Left forelimb (tissue), 1 donor: Measurements from ENCODE around the gene PBX1.
A peak's percentile ranks its signal among the peaks of the same experiment; 100 is the strongest.
"Not testable (repeated sequence)": the region's sequence is repeated elsewhere in the genome, so short reads cannot be mapped to it uniquely, and the experiment has no call there.

Experiments used
- DNase-seq: peaks from one replicate; pipeline ENCODE4 v3.0.0-alpha.2; 2018; ENCODE audit warnings: low spot score

The PBX1 gene

GRCh38 chr1:164558461-164559341 is at the start of gene PBX1:
Gene PBX1, plus strand, starts transcription at chr1:164559184.
- peak; percentile 97 for DNase-seq

- no peak for DNase-seq
Observed at GRCh38 chr1:164510435-164510834, 48.5 kb upstream of the PBX1 start.

GRCh38 chr1:164511001-164511705 is 47.8 kb upstream of the PBX1 start:
- no peak for DNase-seq

DNA sequence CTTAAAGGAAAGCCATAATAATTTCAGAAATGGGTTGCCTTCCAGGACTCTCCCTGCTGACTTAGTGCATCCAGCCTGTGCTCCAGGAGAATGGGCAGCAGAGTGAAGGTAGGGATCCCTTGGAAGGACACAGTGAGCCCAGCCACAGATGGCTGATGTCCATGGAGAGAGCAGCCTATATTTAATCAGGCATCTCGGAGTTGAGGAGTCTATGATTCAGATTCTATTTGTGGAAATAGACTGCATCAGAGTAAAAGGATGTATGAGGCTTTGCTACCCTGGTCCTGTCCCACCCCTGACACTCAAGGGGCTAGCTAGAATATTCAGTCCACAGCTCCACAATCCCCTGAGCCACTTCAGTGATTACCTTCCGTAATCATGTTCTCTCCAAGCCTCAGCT is 43.8 kb upstream of the PBX1 start:
- no peak for DNase-seq

DNA sequence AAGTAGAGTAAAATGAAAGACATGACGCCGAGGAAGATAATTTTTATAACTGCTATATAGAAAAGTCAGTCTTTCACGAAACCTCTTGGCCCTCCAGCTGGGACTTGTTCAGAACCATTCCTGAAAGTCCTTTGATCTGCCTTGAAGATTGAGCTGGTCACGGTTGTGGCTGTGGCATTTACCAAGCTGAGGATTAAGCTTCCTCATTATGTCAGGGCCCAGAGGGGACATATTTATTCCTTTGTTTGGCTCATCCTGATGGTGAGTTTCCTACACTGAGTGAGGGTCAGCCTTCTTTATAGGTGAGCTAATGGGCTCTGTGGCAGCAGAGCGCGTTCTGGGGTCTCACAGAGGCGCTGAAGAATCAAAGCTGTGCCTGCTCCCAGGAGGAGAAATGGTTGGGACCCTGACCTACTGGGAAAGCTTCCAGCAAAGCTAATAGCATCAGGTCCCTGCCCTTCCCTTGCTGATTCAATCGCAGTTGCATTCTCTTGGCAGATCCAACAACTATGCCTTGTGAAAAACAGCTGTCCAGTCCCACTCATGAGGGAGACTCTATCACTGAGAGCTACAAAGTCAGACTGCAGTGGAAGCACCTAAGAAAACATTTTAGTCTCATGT is 43.2 kb upstream of the PBX1 start:
- no peak for DNase-seq

DNA sequence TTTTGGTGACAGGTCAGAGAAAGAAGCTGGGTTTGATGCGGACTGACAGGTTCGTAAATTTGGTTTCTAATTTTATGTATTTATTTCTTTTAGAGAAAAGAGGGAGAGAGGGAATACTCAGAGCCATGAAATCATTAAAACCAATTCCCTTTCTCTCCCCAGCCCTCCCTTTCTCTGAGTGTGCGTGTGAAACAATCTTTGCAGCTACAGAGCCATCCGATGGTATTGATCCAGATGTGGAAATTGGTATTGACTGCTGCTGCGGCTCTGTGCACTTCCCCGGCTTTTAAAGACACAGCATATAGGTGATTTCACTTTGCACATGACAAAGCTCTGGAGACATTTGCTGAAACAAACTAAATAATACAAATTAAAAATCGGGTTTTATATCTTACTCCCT is 42.4 kb upstream of the PBX1 start:
- DNase-seq = no peak

- no peak for DNase-seq
Observed at GRCh38 chr1:164518692-164519332, 40.2 kb upstream of the PBX1 start.

DNA sequence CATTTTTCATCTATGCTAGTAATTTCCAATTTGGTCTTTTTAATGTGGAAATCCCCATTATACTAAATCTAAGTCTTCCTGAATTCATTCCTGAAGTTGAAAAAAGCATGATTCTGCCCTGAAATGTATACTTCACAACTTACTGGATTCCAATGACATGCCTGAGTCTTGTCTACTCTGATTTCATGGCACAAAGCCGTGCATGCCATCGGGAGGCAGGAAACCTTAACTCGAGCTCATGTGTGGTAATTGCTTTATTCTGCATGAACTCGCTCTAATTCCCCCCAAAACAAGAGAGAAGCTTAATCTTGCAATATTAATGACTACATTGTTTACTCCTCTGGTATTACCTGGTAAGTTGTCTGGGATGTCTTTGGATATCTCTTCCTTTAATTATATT is 39.6 kb upstream of the PBX1 start:
- no peak for DNase-seq

GRCh38 chr1:164524810-164525209 is 34.2 kb upstream of the PBX1 start:
- DNase-seq = no peak

DNA sequence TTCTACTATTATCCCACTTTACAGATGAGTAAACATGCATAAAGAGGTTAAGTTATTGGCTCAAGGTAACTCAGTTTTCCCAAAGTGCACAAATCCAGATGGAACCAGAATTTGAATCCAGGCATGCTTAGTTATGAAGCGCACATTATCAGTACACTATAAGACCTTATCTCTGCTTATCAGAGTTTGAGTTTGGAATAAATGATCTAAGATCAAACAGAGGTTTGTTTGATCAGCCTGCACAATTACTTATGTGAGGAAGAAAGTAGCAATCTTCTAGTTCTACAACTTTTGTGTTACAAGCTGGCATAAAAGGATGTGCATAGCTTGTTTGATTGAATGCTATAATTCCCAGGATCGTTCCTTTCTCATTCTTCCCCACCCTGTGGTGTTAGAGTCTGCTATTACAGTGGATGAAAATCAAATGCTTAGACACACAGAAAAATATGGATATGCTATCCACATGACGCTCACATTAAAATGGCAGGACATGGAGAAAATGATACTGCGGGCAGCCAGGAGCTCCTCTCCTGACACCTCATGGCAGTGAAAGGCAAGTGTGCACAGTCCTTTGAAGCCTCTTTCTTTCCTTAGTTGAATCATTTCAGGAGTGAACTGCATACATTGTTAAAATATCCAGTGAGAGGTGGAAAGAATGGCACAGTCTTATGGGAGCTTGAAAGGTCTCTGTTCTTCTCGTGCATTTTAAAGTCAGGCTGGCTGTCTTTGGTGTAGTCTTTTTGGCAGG is 23.9 kb upstream of the PBX1 start:
- DNase-seq = no peak

- DNase-seq = not testable (repeated sequence)
Observed at GRCh38 chr1:164552463-164552988, 6.5 kb upstream of the PBX1 start.

- DNase-seq = no peak
Observed at GRCh38 chr1:164557270-164557669, 1.7 kb upstream of the PBX1 start.

DNA sequence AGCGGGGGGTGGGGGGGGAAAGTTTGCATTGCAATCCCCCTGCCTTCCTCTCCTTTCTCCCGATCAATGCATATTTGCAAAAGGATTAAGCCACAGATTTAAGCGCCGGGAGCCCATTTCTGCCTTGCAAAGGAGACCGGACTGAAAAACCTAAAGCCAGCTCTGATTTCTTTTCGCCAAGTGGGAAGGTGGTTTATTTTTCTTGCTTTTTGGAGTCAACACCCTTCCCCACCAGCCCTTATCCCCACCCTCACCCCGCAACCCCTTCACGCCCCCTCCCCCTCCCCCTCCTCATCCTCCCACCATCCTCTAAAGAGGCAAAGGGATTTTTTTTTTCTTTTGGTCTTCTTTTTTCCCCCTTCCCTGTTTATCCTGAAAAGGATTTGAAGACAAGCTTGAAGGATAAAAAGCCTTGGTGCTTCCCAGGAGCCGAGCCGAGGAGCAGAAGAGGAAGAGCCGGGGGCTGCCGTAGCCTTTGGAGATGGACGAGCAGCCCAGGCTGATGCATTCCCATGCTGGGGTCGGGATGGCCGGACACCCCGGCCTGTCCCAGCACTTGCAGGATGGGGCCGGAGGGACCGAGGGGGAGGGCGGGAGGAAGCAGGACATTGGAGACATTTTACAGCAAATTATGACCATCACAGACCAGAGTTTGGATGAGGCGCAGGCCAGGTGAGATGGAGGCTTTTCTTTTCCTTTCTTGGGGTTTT is 513 bp downstream of the PBX1 start:
- DNase-seq = peak; percentile 74

GRCh38 chr1:164560121-164560541 is 1.1 kb downstream of the PBX1 start:
- no peak for DNase-seq

DNA sequence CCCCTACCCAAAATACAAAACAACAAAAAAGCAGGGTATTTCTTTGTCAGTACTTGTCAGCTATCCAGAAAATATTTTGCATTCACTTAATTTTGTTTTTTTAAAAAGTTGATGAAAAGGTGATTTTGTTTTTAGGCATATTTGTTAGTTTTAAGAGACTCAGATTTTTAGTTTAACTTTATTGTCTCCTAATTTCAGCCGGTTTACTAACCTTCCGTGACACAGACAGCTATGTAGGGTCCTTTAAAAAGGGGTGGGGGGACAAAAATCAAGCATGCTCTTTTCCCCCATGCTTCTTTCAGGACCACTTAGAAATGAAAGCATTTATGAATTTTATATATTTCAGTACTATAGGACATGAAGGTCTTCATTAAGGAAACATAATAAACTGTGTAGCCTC is 1.6 kb downstream of the PBX1 start:
- no peak for DNase-seq

GRCh38 chr1:164561007-164561406 is 2.0 kb downstream of the PBX1 start:
- DNase-seq = no peak

- DNase-seq = no peak
Observed at GRCh38 chr1:164561472-164561871, 2.5 kb downstream of the PBX1 start.

DNA sequence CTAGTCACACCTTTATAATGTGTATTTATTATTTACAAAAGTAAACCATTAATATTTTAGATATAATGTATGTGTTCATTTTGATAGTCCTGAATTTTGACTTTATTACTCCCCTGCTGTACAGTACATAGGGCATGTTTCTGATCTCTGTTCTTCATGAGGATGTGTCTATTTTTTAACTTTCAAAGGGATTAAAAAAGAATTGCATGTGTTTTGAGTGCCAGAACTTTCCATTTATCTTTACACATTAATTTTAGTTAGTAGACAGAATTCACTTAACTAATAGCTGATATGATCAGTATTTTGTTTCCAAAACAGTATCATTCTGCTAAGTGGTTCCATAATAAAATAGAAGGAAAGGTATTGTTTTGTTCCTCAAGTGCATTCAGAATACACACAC is 3.1 kb downstream of the PBX1 start:
- no peak for DNase-seq

GRCh38 chr1:164562511-164562910 is 3.5 kb downstream of the PBX1 start:
- DNase-seq = no peak

GRCh38 chr1:164562947-164563520 is 4.0 kb downstream of the PBX1 start:
- DNase-seq = no peak
